Muscle of back (tissue), 13 donors: ENCODE results near the gene FKBP11. TPM values are rescaled to one million over a fixed set of nuclear protein-coding genes. Genes with fewer than 3 reads are reported as not detected.
A peak's percentile ranks its signal among the peaks of the same experiment; 100 is the strongest.

Experiments used
- DNase-seq, 3 donors: peaks; one replicate each; pipeline versions ENCODE4 v3.0.0 to v3.0.0-alpha.2; 2013
- long read RNA-seq, 9 donors: transcript quantifications; one replicate each; lab custom pipeline, GENCODE V29; 2026
- polyA plus RNA-seq, 10 donors: library from polyadenylated mRNA; unstranded; fragments of 120-200 nt; gene quantifications; one replicate each; pipeline ENCODE4 v1.2.1, GENCODE V29; 2013; ENCODE audit not compliant: insufficient read length in 10 of 10

Gene FKBP11
- 10 to 100 TPM; 18.7 to 41.1 (median 22.1) TPM for polyA plus RNA-seq
- long read RNA-seq, donor 1, full-length matches to known transcripts, result 16 of 16 reads
- long read RNA-seq, donor 1, partial matches to known transcripts, result 0 of 16 reads
- long read RNA-seq, donor 1, other reads (novel, unspliced or antisense), result 0 of 16 reads
- long read RNA-seq, donor 2, full-length matches to known transcripts, result 12 of 12 reads
- long read RNA-seq, donor 2, partial matches to known transcripts, result 0 of 12 reads
- long read RNA-seq, donor 2, other reads (novel, unspliced or antisense), result 0 of 12 reads
- long read RNA-seq, donor 3, result 0 reads
- long read RNA-seq, donor 4, full-length matches to known transcripts, result 13 of 13 reads
- long read RNA-seq, donor 4, partial matches to known transcripts, result 0 of 13 reads
- long read RNA-seq, donor 4, other reads (novel, unspliced or antisense), result 0 of 13 reads
- long read RNA-seq, donor 5, full-length matches to known transcripts, result 36 of 36 reads
- long read RNA-seq, donor 5, partial matches to known transcripts, result 0 of 36 reads
- long read RNA-seq, donor 5, other reads (novel, unspliced or antisense), result 0 of 36 reads
- long read RNA-seq, donor 6, full-length matches to known transcripts, result 25 of 25 reads
- long read RNA-seq, donor 6, partial matches to known transcripts, result 0 of 25 reads
- long read RNA-seq, donor 6, other reads (novel, unspliced or antisense), result 0 of 25 reads
- long read RNA-seq, donor 7, full-length matches to known transcripts, result 19 of 19 reads
- long read RNA-seq, donor 7, partial matches to known transcripts, result 0 of 19 reads
- long read RNA-seq, donor 7, other reads (novel, unspliced or antisense), result 0 of 19 reads
- long read RNA-seq, donor 8, full-length matches to known transcripts, result 13 of 13 reads
- long read RNA-seq, donor 8, partial matches to known transcripts, result 0 of 13 reads
- long read RNA-seq, donor 8, other reads (novel, unspliced or antisense), result 0 of 13 reads
- long read RNA-seq, donor 9, partial matches to known transcripts, result 0 of 2 reads
- long read RNA-seq, donor 9, other reads (novel, unspliced or antisense), result 0 of 2 reads

DNA sequence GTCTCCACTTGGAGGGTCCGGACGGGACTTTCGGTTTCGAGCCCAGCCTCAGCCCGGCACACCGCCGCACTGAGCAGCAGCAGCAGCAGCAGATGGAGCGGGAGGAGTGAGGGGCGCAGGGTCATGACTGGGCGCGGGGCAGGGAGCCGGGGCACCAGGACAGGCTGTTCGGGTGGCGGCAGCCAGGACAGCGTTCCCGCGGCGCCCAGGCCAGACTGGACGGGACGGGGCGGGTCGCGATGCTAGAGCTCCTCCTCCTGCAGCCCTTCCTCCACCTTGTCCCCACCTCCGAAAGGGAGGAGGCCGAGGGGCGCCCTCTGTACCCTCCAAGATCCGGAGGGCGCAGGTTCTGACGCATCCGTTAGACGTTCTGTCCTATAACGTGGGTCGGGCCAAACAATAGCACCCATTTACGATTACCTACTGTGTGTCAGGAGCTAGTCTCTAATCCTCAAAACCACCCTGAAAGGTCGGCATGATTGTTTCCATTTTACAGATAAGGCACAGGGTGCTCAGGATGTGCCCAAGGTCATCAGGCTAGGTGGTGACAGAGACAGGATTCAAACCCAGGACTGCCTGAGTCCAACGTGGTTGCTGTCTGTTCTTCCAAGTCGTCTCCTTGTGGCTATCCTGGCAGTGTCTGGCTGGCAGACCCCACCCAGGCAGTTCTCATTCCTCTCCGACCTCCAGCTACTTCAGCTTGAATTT, at the start of gene FKBP11:
TSS of gene FKBP11 (minus strand) at position 189 of the 708 bp plus-strand sequence. CDS start at position 125, 64 bp downstream.
- DNase-seq, result peak; percentile 42 to 86 (median 66)

- DNase-seq, result peak in 1 of 3 donors; percentile 57
Observed at GRCh38 chr12:48973941-48974673, 48.8 kb upstream of the FKBP11 start.

DNA sequence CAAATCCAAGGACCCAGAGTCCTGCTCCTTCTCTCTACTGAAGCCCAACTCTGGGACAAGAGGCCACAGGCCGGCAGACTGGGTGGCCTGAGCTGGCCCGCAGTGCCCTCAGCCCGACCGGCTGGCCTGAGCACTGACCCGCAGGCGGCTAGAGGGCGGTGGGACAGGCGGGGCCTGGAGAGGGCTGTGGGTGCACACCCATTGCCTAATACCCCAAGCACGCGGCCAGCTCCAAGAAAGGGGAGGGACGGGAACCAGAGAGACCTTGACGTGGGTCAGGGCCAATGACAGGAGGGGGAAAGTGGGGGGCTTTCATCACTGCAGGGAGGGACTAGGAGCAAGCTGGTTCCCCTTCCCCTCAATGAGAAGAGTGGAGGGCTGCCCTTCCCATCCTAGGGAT, 48.2 kb upstream of the FKBP11 start:
- DNase-seq, result no peak

GRCh38 chr12:48972952-48973483, 47.7 kb upstream of the FKBP11 start:
- no peak for DNase-seq

DNA sequence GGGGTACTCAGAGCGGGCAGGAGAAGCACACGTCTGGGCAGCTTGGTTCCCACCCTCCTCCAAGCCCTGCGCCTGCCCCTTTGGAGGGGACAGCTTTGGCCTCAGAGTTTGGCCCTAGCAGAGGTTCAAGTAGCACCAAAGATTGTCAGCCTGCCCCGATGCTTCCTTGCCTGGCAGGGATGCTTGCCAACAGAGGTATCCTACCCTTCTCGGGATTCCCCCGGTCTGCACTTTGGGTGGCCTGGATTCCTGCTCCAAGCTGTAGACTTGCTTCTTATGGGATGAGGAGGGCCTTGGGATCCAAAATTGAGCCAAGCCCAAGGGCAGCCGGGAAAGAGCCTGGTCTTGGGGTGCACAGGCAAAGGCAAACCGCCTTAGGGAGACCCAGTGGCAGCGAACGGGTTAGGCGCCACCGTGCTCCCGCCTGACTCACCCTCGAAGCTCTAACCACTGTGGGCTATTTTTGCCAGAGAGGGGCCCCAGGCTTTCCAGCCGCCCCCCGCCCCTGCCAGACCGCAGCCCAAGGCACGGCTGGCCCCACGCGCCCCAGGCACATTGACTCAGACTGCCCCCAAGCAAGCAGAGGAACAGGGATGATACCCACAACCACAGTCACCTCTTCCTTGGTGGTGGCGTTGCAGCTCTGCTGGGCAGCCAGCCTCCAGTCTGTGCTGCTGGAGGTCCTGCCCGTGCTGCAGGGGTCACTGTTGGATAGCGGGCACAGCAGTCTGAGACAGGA, 47.1 kb upstream of the FKBP11 start:
- no peak for DNase-seq

- no peak for DNase-seq
Observed at GRCh38 chr12:48970702-48971334, 45.5 kb upstream of the FKBP11 start.

DNA sequence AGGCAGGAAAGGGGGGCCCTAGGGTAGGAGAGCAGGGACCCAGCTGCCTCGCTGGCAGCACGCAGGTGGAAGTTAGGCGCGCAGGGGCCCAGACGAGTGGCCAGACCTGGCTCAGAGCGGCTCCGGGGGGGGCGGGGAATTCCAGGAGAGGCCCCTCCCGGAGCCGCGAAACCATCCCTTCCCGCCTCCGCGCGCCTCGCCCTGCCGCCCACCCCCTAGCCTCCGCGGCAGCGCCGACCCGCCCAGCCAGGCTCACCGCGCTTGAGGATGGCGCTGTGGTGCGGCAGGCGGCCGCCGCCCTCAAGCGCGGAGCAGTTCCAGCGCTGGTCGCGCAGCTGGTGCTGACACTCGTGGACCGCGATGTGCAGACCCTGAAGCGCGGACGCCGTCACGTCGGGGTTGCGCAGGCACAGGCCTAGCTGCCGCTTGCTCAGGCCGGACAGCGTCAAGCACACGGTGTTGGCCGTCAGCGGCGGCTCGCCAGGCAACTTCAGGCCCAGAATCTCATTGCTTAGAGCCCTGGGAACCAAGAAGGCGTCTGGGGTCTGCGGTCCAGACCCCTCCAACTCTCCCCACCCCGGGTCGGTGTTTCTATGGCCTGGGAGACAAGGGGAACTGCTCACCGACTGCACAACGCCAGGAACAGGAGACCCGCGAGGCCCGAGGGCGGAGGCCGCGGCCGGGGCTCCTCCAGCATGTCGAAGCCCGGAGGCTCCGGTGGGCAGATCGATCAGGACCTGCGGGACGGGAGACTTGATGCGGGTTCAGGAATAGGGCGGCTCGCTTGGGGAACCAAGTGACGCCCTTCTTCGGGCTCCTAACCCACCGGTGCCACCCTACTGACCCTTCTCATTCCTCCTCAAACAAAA, 44.8 kb upstream of the FKBP11 start:
- peak in 1 of 3 donors; percentile 71 for DNase-seq

DNA sequence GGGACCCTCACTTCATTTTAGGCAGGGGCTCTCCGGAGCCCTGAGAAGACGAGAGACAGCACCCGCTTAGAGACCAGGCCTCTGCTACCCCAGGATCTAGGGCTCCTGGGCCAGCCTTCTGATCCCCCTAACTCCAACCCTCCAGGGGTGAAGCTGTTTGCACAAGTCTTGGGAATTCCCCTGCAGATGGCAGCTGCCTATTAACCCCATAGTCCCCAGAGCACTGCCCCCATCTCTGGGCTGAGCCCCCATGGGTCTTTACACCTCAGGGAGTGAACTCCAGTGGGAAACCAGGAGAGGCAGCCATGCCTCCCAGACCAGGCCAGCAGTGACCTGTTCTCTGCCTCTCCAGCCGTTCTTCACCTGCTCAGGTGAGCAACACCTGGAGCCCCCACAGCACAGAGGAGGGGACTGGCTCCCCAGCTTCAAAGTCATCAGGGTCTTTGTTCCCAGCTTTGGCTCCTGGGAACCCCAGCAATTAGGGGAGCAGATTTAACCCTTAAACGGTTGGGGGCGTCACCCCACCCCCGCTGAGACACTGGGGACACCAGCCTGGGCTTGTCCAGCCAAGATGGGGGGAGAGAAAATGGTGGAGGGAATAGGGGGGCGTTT, 44.0 kb upstream of the FKBP11 start:
- DNase-seq, result peak in 1 of 3 donors; percentile 10

DNA sequence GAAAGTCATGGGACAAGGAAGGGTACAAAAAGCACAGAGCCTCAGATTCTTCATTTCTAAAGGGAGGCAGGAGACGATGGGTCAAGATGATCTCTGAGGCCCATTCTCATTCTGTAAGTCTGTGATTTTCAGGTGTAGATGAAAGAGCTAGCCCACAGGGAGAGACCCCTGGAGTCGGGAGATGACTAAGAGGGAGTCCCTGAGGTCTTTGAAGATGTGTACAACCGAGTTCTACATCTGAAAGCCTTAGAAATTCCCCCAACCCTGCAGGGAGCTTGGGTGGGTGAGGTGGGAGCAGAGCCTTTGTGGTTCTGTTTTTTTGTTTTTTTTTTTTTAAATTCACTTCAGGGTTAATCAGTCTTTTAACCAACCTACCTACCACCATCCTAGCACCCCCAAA, 43.2 kb upstream of the FKBP11 start:
- no peak for DNase-seq

GRCh38 chr12:48967991-48968390, 42.7 kb upstream of the FKBP11 start:
- DNase-seq, result no peak

DNA sequence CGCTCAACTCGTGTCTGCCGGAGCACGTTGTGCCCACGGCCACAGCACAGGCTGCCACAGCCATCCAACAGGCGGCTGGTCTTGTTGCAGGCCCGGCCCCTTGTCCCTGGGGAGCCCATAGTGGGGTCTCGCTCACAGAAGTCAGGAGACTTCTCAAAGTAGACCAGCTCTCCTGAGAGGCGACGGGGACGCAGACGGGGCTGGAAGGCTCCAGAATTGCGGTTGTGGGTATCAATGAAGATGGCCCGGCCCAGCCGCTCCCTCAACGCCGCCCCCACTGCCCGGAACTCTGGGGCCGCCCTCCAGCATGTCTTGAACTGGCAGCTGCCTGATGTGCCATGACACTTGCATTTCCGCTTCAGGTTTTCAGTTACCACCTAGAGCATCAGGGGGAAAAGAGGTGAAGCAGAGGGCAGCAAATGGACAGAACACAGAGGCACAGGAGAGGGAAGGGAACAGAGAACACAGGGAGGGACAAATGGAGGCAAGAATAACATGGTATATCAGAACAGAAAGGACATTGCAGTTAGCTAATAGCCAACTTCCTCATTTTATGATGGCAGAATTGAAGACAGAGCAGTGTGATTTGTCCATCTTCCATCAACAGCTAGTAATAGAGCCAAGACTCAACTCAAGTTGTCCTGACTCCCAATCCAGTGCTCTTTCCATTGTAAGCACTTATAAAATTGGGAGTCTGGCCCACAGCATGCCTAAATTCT, 41.0 kb upstream of the FKBP11 start:
- DNase-seq, result no peak

DNA sequence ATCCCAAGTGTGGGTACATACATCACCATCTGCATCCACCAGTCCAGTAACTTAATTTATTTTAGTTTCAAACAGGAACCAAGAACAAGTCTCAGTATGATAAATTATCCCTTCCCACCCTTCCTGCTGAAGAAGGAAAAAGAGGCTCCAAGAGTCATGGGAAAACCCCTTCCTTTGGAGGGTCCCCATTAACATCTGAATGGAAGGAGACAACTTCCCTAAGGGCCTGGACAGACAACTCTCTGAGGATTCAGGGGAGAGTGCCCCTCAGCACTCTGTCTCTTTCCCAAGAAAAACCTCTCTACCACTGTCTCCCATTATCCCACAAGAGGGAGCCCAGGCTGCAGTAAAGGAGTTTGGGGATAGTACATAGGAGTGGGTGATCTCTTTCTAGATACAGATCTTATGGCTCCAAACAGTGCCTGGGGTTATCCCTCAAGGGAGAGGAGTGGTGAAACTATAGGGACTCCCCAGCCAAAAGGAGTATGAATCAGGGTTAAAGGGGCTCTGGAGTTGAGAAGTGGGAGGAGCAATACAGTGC, 40.1 kb upstream of the FKBP11 start:
- no peak for DNase-seq

- DNase-seq, result no peak
Observed at GRCh38 chr12:48961801-48962200, 36.5 kb upstream of the FKBP11 start.

GRCh38 chr12:48961331-48961730, 36.0 kb upstream of the FKBP11 start:
- DNase-seq, result no peak

DNA sequence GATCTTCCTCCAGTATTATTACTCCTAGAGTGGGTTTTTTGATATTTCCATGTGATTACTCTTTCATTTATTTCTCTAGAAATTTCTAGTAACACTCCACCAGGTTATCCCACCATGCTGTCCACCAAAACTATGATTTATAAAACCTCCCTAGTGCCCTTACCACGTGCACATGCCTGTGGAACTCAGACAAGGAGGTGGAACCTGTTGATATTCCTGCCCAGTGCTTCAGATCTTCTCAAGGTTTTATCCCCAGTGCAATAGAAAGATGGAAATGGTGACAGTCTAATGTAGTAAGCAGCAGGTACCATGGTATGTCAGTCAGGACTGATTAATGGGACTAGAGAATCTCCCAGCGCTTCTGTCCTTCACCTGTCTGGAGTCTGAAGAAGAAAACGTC, 35.5 kb upstream of the FKBP11 start:
- DNase-seq, result no peak

DNA sequence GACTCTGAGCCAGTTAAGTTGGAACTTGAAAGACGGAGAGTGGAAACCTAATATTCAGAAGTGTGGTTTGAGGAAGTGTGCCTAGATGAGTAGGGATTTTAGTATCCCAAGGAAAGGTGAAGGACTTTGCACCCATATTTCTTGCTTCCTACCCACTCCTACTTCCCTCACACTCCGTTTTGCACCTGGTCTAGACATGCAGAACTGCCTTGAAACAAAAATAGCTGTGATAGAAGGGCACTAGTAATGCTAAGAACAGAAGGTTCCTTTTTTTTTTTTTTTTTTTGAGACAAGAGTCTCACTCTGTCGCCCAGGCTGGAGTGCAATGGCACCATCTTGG, 32.7 kb upstream of the FKBP11 start:
- DNase-seq, result no peak
